ENCODE measurements around the gene HOXA13. TPM values are rescaled to one million over a fixed set of nuclear protein-coding genes. Genes with fewer than 3 reads are reported as not detected.
A peak's percentile ranks its signal among the peaks of the same experiment; 100 is the strongest.

Gene HOXA13
- total RNA-seq, 1 experiment from 2014 or later, result not detected

DNA sequence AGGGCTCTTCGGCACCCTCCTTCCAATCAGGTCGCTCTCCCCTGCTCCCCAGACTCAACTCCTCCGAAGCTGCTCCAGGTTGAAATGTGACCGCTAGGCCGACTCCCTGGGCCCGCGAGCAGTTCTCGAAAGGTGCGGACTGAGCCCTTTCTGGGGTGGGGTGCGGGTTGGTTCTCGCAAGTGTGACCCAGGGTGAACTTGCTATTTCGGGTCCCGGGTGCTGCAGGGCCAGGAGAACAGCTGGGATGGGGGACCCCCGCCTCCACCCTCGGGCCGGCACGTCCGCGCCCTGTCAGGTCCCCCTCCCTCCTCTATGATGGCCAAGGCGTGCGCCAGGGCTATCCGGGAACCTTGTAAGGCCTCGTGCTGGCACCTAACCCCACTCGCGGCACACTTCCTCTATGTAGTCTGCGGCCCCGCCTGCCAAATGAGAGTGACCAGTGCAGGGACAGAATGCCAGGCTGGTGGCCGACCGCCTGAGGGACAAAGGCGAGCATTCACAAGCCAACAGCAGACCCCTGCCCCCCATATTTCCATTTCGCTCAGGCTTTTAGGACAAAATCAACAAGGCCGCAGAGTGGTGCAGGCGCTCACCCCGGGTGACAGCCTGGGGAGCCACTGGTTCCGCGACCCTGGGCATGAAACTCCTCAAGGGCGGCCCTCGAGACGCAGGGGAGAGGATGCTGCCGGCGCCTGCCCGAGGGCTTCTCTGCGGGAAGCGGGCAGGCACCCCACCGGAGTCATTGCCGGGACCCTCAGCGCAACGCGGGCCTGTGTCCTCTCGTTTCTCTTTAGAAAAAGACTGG lies 13.7 kb upstream of the HOXA13 start:
- H3K4me1 ChIP-seq (ENCODE audit: insufficient read depth, low read length), result no peaks in the 10 kb centered on the region
- no peaks in the 10 kb centered on the region for H3K9me3 ChIP-seq (ENCODE audit: control insufficient read depth, low read depth, low read length)
- H4K91ac ChIP-seq (ENCODE audit: insufficient read length, low read depth, low read length), result no peak overlapping the region
- H3K23me2 ChIP-seq (ENCODE audit: insufficient read length, low read depth, low read length, poor library complexity, severe bottlenecking), result peaks cover 8% of the 10 kb centered on the region
- no peak overlapping the region for H3K27ac Mint-ChIP-seq
- no peak overlapping the region for H3K23ac ChIP-seq (ENCODE audit: insufficient read length, low read depth, low read length)
- H2BK5ac ChIP-seq (ENCODE audit: insufficient read length, low read length), result no peak overlapping the region
- TF ChIP-seq, protein P1, sequence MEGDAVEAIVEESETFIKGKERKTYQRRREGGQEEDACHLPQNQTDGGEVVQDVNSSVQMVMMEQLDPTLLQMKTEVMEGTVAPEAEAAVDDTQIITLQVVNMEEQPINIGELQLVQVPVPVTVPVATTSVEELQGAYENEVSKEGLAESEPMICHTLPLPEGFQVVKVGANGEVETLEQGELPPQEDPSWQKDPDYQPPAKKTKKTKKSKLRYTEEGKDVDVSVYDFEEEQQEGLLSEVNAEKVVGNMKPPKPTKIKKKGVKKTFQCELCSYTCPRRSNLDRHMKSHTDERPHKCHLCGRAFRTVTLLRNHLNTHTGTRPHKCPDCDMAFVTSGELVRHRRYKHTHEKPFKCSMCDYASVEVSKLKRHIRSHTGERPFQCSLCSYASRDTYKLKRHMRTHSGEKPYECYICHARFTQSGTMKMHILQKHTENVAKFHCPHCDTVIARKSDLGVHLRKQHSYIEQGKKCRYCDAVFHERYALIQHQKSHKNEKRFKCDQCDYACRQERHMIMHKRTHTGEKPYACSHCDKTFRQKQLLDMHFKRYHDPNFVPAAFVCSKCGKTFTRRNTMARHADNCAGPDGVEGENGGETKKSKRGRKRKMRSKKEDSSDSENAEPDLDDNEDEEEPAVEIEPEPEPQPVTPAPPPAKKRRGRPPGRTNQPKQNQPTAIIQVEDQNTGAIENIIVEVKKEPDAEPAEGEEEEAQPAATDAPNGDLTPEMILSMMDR (conservative IDR thresholded peaks at IDR 0.05), result no peak
- H3K18ac ChIP-seq (ENCODE audit: insufficient read length, low read depth, low read length), result no peak overlapping the region
- no peak overlapping the region for H4K5ac ChIP-seq (ENCODE audit: insufficient read length, low read depth, low read length)
- no peaks in the 10 kb centered on the region for H4K20me1 ChIP-seq (ENCODE audit: control insufficient read depth, insufficient read depth, insufficient read length)
- no peak overlapping the region for H3K9ac ChIP-seq (ENCODE audit: extremely low read depth, insufficient read length, low read length)
- no peak overlapping the region for H3T11ph ChIP-seq (ENCODE audit: low read length)
- no peaks in the 10 kb centered on the region for H3K79me1 ChIP-seq (ENCODE audit: insufficient read depth, low read depth, low read length, poor library complexity, severe bottlenecking)
- H3K4ac ChIP-seq (ENCODE audit: low read depth, low read length), result no peak overlapping the region
- H3K56ac ChIP-seq (ENCODE audit: insufficient read length, low read depth, low read length), result no peak overlapping the region
- H2AK5ac ChIP-seq (ENCODE audit: insufficient read length, low read length), result no peak overlapping the region
- H3K27ac ChIP-seq (ENCODE audit: insufficient read length, low read depth, low read length), result no peak overlapping the region
- H3K4me3 Mint-ChIP-seq, result peak overlapping the region; percentile 14 to 71; a peak in 4 of 5 replicates
- H3K9me3 Mint-ChIP-seq, result peaks cover 0 to 3% of the 10 kb centered on the region in 2 experiments; a peak in 2 of 5 replicates
- H2BK120ac ChIP-seq (ENCODE audit: low read depth, low read length, poor library complexity, severe bottlenecking), result no peak overlapping the region
- no peak overlapping the region for H2AFZ ChIP-seq (ENCODE audit: low read length)
- H3K27me3 ChIP-seq (ENCODE audit: insufficient read depth, low read length), result peaks cover 91% of the 10 kb centered on the region
- no peak overlapping the region for H4K8ac ChIP-seq (replicated peaks; ENCODE audit: insufficient read length, low read depth, low read length)
- no peaks in the 10 kb centered on the region for H3K36me3 Mint-ChIP-seq (ENCODE audit: insufficient read depth in 1 of 3, low read depth in 3 of 3)
- H3K14ac ChIP-seq (ENCODE audit: insufficient read depth, low read length), result no peak overlapping the region; the same call in 1 of the 2 replicates
- H3K4me1 Mint-ChIP-seq, result peaks cover 16 to 29% of the 10 kb centered on the region in 2 experiments
- peaks cover 100% of the 10 kb centered on the region for H3K27me3 Mint-ChIP-seq (ENCODE audit: low read depth)
- H2BK20ac ChIP-seq (ENCODE audit: low read depth, low read length, poor library complexity, severe bottlenecking), result no peak overlapping the region
- no peak overlapping the region for H2BK15ac ChIP-seq (ENCODE audit: low read depth, low read length)
- H3K79me2 ChIP-seq (ENCODE audit: insufficient read depth, low read length), result no peaks in the 10 kb centered on the region
- peak overlapping the region; percentile 47 for H3K4me2 ChIP-seq (ENCODE audit: insufficient read depth, insufficient read length, low read length)
- peak; percentile 52 for DNase-seq
- H2BK12ac ChIP-seq (ENCODE audit: insufficient read length, low read depth, low read length), result no peak overlapping the region
- no CpG with 5 or more reads among the region's 50 CpGs for WGBS (ENCODE audit: extremely low coverage, insufficient read length, low lambda C conversion rate)

Measured in H9 (cell line).